ENCODE data around the gene GNG7.

DNA sequence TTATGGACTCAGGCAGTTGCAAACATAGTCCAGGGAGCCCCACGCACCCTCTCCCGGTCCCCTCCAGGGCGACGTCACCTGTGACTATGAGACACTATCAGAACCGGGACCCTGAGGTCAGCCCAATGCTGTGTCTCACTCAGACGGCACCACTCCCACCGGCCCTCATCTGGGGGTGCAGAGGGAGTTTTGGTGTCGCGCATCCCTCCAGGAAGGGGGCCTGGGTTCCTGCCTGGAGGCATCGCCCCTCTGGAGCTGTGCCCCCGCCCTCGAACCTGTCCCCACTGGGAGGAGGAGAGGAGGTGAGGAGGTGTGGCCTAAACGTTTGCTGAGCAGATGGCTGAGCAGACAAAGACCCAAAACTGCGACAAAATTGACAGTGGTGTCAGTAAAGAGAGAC is 175.3 kb downstream of the GNG7 start:
- TF ChIP-seq POLR2AphosphoS5 (IDR thresholded peaks at IDR 0.05) = no peak
- TF ChIP-seq, protein P1, sequence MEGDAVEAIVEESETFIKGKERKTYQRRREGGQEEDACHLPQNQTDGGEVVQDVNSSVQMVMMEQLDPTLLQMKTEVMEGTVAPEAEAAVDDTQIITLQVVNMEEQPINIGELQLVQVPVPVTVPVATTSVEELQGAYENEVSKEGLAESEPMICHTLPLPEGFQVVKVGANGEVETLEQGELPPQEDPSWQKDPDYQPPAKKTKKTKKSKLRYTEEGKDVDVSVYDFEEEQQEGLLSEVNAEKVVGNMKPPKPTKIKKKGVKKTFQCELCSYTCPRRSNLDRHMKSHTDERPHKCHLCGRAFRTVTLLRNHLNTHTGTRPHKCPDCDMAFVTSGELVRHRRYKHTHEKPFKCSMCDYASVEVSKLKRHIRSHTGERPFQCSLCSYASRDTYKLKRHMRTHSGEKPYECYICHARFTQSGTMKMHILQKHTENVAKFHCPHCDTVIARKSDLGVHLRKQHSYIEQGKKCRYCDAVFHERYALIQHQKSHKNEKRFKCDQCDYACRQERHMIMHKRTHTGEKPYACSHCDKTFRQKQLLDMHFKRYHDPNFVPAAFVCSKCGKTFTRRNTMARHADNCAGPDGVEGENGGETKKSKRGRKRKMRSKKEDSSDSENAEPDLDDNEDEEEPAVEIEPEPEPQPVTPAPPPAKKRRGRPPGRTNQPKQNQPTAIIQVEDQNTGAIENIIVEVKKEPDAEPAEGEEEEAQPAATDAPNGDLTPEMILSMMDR (IDR thresholded peaks at IDR 0.05) = no peak
